Type B pancreatic cell (in vitro differentiated cells): ENCODE measurements around the gene SLC25A34. TPM values are rescaled to one million over a fixed set of nuclear protein-coding genes. Genes with fewer than 3 reads are reported as not detected.

Source experiments
- DNase-seq: peaks from one replicate; pipeline ENCODE4 v3.0.0; 2021; ENCODE audit warnings: mixed read lengths; ENCODE audit not compliant: unreplicated experiment; ENCODE audit errors: extremely low spot score
- H3K27ac Mint-ChIP-seq: 2 replicates; pipeline ENCODE4 v1.8.0; 2021; ENCODE audit warnings: mild to moderate bottlenecking, mixed read lengths
- H3K27me3 Mint-ChIP-seq: 2 replicates; pipeline ENCODE4 v1.8.0; 2021; ENCODE audit warnings: mixed read lengths
- H3K36me3 Mint-ChIP-seq: 2 replicates; pipeline ENCODE4 v1.8.0; 2021; ENCODE audit warnings: mixed read lengths
- H3K4me1 Mint-ChIP-seq: one replicate; pipeline ENCODE4 v1.8.0; 2021; ENCODE audit warnings: mixed read lengths; ENCODE audit not compliant: unreplicated experiment
- H3K4me3 Mint-ChIP-seq: 2 replicates; pipeline ENCODE4 v1.8.0; 2021; ENCODE audit warnings: mild to moderate bottlenecking, mixed read lengths
- H3K9me3 Mint-ChIP-seq: 2 replicates; pipeline ENCODE4 v1.8.0; 2021; ENCODE audit warnings: mixed read lengths
- total RNA-seq: library from RNA; stranded (reverse); gene quantifications from 2 replicates; pipeline ENCODE4 v1.2.1, GENCODE V29; 2021; ENCODE audit warnings: low replicate concordance
- TF ChIP-seq, protein P1 (sequence below): fragments of 200-600 bp; sonication (generic); conservative IDR thresholded peaks from 2 replicates; pipeline ENCODE4 v1.5.0; 2021; ENCODE audit warnings: antibody characterized with exemption, mild to moderate bottlenecking

SLC25A34 gene
- total RNA-seq, 1 donor from 2014 or later = 3.8 TPM

DNA sequence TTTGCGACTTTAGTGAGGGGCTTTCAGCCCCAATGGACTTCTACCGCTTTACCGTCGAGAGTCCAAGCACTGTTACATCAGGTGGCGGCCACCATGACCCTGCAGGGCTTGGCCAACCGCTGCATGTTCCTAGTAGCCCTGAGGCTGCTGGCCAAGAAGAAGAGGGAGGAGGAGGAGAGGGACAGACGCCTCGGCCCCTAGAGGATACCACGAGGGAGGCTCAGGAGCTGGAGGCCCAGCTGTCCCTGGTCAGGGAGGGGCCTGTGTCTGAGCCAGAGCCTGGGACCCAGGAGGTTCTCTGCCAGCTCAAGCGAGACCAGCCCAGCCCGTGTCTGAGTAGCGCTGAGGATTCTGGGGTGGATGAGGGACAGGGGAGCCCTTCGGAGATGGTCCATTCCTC is 8.6 kb upstream of the SLC25A34 start:
- Mint-ChIP-seq H3K27ac (no peak overlapping the region), H3K4me1 (no peaks in the 10 kb centered on the region), H3K4me3 (no peak overlapping the region), H3K27me3 (no peaks in the 10 kb centered on the region), H3K9me3 (no peaks in the 10 kb centered on the region), H3K36me3 (peaks cover 4% of the 10 kb centered on the region)
- TF ChIP-seq, protein P1, sequence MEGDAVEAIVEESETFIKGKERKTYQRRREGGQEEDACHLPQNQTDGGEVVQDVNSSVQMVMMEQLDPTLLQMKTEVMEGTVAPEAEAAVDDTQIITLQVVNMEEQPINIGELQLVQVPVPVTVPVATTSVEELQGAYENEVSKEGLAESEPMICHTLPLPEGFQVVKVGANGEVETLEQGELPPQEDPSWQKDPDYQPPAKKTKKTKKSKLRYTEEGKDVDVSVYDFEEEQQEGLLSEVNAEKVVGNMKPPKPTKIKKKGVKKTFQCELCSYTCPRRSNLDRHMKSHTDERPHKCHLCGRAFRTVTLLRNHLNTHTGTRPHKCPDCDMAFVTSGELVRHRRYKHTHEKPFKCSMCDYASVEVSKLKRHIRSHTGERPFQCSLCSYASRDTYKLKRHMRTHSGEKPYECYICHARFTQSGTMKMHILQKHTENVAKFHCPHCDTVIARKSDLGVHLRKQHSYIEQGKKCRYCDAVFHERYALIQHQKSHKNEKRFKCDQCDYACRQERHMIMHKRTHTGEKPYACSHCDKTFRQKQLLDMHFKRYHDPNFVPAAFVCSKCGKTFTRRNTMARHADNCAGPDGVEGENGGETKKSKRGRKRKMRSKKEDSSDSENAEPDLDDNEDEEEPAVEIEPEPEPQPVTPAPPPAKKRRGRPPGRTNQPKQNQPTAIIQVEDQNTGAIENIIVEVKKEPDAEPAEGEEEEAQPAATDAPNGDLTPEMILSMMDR = no peak
- no peak for DNase-seq

DNA sequence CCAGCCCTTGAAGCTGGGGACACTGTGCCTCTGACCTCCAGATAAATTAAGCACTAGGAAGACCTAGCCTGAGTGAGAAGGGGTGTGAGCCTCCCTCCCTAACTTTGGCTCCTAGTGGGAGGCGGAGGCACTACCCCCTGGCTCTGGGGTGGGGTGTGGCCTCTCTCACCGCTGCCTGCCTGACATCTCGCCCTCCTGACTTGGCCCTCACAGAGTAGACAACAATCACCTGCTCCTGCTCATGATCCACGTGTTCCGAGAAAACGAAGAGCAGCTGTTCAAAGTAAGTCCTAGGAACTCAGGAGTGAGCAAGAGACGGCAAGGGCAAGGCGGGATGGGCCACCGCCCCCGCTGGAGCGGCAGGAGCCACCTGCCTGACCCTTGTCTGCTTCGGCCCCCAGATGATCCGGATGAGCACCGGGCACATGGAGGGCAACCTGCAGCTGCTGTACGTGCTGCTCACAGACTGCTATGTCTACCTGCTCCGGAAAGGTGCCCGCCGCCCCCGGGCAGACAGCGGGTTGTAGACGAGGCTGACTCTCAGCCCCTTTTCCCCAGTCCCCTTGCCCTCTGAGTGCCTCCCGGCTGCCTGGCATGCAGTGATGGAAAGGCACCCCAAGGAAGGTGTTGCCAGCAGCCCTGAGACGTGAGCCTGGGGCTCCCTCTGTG is 8.1 kb upstream of the SLC25A34 start:
- Mint-ChIP-seq H3K4me3 (no peak overlapping the region), H3K36me3 (no peaks in the 10 kb centered on the region), H3K9me3 (no peaks in the 10 kb centered on the region), H3K27ac (no peak overlapping the region), H3K4me1 (no peaks in the 10 kb centered on the region), H3K27me3 (no peaks in the 10 kb centered on the region)
- no peak for DNase-seq
- TF ChIP-seq, protein P1 = no peak

DNA sequence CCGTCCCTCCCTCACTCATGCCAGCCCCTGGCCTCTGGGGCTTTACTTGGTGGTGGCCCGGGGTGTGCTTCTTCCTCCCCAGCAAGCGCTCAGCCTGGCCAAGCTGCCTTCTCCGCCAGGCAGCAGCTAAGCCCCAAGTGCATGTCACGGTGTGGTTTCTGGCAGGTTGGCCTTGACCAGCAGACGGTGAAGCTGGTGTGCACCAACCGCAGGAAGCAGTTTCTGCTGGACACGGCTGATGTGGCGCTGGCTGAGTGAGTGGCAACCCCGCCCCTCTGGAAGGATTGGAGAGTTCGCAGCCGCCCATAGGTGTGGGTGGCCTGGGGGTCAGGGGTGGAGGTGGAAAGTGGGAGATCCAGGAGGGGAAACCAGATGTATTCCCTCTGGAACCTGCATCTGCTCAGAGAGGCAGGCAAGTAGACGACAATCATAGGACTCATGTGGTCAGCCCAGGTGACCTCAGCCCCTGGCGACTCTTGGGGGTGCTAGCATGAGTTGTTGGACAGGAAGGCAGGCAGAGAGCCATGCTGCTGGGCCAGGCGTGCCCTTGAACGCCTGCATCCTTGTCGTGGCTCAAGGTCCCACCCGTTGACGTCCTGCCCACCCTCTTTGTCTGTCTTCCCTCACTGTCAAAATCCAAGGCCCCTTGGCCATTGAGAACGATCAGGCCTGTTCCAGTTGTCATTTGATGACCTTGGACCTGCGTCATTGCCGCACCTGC is 7.0 kb upstream of the SLC25A34 start:
- no peak overlapping the region for H3K27ac Mint-ChIP-seq
- DNase-seq = no peak
- no peak overlapping the region for H3K4me3 Mint-ChIP-seq
- no peaks in the 10 kb centered on the region for H3K36me3 Mint-ChIP-seq
- no peaks in the 10 kb centered on the region for H3K4me1 Mint-ChIP-seq
- TF ChIP-seq, protein P1 = no peak
- H3K27me3 Mint-ChIP-seq = no peaks in the 10 kb centered on the region
- H3K9me3 Mint-ChIP-seq = no peaks in the 10 kb centered on the region

DNA sequence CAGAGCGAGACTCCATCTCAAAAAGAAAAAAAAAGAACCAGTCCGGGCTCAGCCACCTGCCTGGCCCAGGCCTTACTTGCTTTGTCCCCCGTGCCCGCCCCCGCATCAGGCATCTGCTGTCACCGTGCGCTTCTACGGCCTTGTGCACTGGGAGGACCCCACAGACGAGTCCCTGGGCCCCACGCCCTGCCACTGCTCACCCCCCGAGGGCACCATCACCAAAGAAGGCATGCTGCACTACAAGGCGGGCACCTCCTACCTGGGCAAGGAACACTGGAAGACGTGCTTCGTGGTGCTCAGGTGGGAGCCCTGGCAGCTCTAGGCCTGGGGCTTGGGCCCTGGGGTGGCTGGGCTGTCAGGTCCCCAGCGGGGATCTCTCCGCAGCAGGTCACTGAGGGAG is 5.6 kb upstream of the SLC25A34 start:
- no peak overlapping the region for H3K27ac Mint-ChIP-seq
- H3K27me3 Mint-ChIP-seq = no peaks in the 10 kb centered on the region
- no peaks in the 10 kb centered on the region for H3K36me3 Mint-ChIP-seq
- H3K4me3 Mint-ChIP-seq = no peak overlapping the region
- H3K9me3 Mint-ChIP-seq = no peaks in the 10 kb centered on the region
- no peaks in the 10 kb centered on the region for H3K4me1 Mint-ChIP-seq
- TF ChIP-seq, protein P1 = no peak
- DNase-seq = no peak

DNA sequence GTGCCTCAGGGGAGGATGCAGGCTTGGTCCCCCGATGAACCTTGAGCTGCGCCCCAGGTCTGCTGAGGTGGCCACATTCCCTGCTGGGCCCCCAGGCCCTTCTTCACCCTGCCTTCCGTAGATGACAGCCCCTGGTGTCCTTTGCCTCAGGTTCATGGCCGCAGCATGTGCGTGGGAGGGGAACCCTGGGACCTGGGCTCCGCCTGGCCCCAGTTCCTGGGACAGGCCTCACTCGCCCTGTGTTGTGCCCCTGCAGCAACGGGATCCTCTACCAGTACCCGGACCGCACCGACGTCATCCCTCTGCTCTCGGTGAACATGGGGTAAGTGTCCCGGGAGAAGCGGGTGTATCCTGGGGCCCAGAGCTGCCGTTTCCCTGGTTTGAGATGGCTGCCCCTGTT is 5.1 kb upstream of the SLC25A34 start:
- TF ChIP-seq, protein P1 = no peak
- Mint-ChIP-seq H3K4me1 (no peaks in the 10 kb centered on the region), H3K27me3 (no peaks in the 10 kb centered on the region), H3K27ac (no peak overlapping the region), H3K9me3 (no peaks in the 10 kb centered on the region), H3K36me3 (no peaks in the 10 kb centered on the region), H3K4me3 (no peak overlapping the region)
- DNase-seq = no peak
